SU-DHL-6 (cell line): Measurements from ENCODE around the gene PXDC1.

Experiments
- H2AFZ ChIP-seq: fragments of 200-600 bp; sonication (generic); 2 replicates; pipeline ENCODE4 v1.6.1; 2014; ENCODE audit warnings: low read depth, mild to moderate bottlenecking, moderate library complexity, mixed read lengths, antibody characterized with exemption, low read length; ENCODE audit not compliant: severe bottlenecking
- H3F3A ChIP-seq: fragments of 200-600 bp; shearing (Covaris generic); 2 replicates; pipeline ENCODE4 v1.6.0; 2016; ENCODE audit warnings: antibody characterized with exemption, mild to moderate bottlenecking; ENCODE audit not compliant: insufficient read depth
- H3K27ac ChIP-seq: fragments of 200-600 bp; sonication (generic); 2 replicates; pipeline ENCODE4 v1.5.1; 2016; ENCODE audit warnings: low read depth, mild to moderate bottlenecking, low read length, moderate library complexity, mixed read lengths
- H3K27me3 ChIP-seq: fragments of 200-600 bp; sonication (generic), shearing (Covaris generic); 2 replicates; pipeline ENCODE4 v1.6.0; 2014; ENCODE audit warnings: mild to moderate bottlenecking, low read length
- H3K36me3 ChIP-seq: fragments of 200-600 bp; sonication (generic); 2 replicates; pipeline ENCODE4 v1.6.1; 2014; ENCODE audit warnings: mild to moderate bottlenecking, low read length, mixed read lengths
- H3K4me2 ChIP-seq: fragments of 300-600, 200-600 bp; shearing (Covaris generic), sonication (generic); 2 replicates; pipeline ENCODE4 v1.6.0; 2014; ENCODE audit warnings: low read length, low read depth, mild to moderate bottlenecking; ENCODE audit not compliant: poor library complexity, severe bottlenecking
- H3K4me3 ChIP-seq: fragments of 200-600 bp; sonication (generic); 2 replicates; pipeline ENCODE4 v1.5.1; 2014; ENCODE audit warnings: antibody characterized with exemption, low read length, mild to moderate bottlenecking, mixed read lengths; ENCODE audit not compliant: insufficient read depth, poor library complexity, severe bottlenecking
- H3K79me2 ChIP-seq: fragments of 200-600 bp; sonication (generic); 2 replicates; pipeline ENCODE4 v1.6.1; 2014; ENCODE audit warnings: mild to moderate bottlenecking, low read length, moderate library complexity; ENCODE audit not compliant: insufficient read depth
- H3K9ac ChIP-seq: fragments of 200-600 bp; sonication (generic); 2 replicates; pipeline ENCODE4 v1.7.0; 2014; ENCODE audit warnings: mild to moderate bottlenecking, low read length
- H3K9me2 ChIP-seq: fragments of 200-600 bp; sonication (generic); replicated peaks from 2 replicates; pipeline ENCODE4 v1.6.1; 2014; ENCODE audit warnings: low read length; ENCODE audit not compliant: insufficient read depth
- H3K9me3 ChIP-seq: fragments of 200-600 bp; sonication (generic); 2 replicates; pipeline ENCODE4 v1.6.1; 2014; ENCODE audit warnings: low read length, mixed read lengths; ENCODE audit not compliant: insufficient read depth
- H4K20me1 ChIP-seq: fragments of 200-600 bp; sonication (generic); 2 replicates; pipeline ENCODE4 v1.6.1; 2014; ENCODE audit warnings: low read depth, mild to moderate bottlenecking, antibody characterized with exemption, low read length, moderate library complexity, mixed read lengths
- CTCF ChIP-seq: fragments of 200-600 bp; sonication (generic); IDR thresholded peaks from one replicate; pipeline ENCODE4 v1.5.1; 2017; ENCODE audit warnings: antibody characterized with exemption, mild to moderate bottlenecking, low read length, moderate library complexity; ENCODE audit not compliant: insufficient read depth, poor library complexity, severe bottlenecking
- EZH2phosphoT487 ChIP-seq: fragments of 200-600 bp; sonication (generic), shearing (Covaris generic); conservative IDR thresholded peaks from 2 replicates; pipeline ENCODE4 v1.6.1; 2018; ENCODE audit warnings: mild to moderate bottlenecking, antibody characterized with exemption, low read length, moderate library complexity, mixed read lengths

The PXDC1 gene

GRCh38 chr6:3707751-3708412, 43.6 kb downstream of the PXDC1 start:
- no peak for TF ChIP-seq CTCF
- no peak for TF ChIP-seq EZH2phosphoT487
- no peak overlapping the region for H3K4me3 ChIP-seq
- no peaks in the 10 kb centered on the region for H3K9me3 ChIP-seq
- no peak overlapping the region for H2AFZ ChIP-seq
- H3K27ac ChIP-seq = no peak overlapping the region
- no peaks in the 10 kb centered on the region for H3K36me3 ChIP-seq
- H4K20me1 ChIP-seq = no peaks in the 10 kb centered on the region
- H3K9ac ChIP-seq = no peak overlapping the region
- no peaks in the 10 kb centered on the region for H3K27me3 ChIP-seq
- H3K4me2 ChIP-seq = no peak overlapping the region
- H3F3A ChIP-seq = no peaks in the 10 kb centered on the region
- no peaks in the 10 kb centered on the region for H3K9me2 ChIP-seq
- no peaks in the 10 kb centered on the region for H3K79me2 ChIP-seq

- TF ChIP-seq EZH2phosphoT487 (no peak), CTCF (no peak)
- Histone ChIP-seq H3K9ac (no peak overlapping the region), H3K9me3 (no peaks in the 10 kb centered on the region), H3F3A (no peaks in the 10 kb centered on the region), H3K9me2 (no peaks in the 10 kb centered on the region), H3K4me3 (no peak overlapping the region), H3K79me2 (no peaks in the 10 kb centered on the region), H2AFZ (no peak overlapping the region), H3K27ac (no peak overlapping the region), H3K36me3 (no peaks in the 10 kb centered on the region), H4K20me1 (no peaks in the 10 kb centered on the region), H3K4me2 (no peak overlapping the region), H3K27me3 (no peaks in the 10 kb centered on the region)
These were observed 44.5 kb downstream of the PXDC1 start for GRCh38 chr6:3707024-3707423.

GRCh38 chr6:3706547-3706946, 45.0 kb downstream of the PXDC1 start:
- Histone ChIP-seq H3K9ac (no peak overlapping the region), H3K79me2 (no peaks in the 10 kb centered on the region), H3K4me2 (no peak overlapping the region), H3K4me3 (no peak overlapping the region), H2AFZ (no peak overlapping the region), H4K20me1 (no peaks in the 10 kb centered on the region), H3K9me2 (no peaks in the 10 kb centered on the region), H3K27ac (no peak overlapping the region), H3K9me3 (no peaks in the 10 kb centered on the region), H3F3A (no peaks in the 10 kb centered on the region), H3K27me3 (no peaks in the 10 kb centered on the region), H3K36me3 (no peaks in the 10 kb centered on the region)
- TF ChIP-seq CTCF (no peak), EZH2phosphoT487 (no peak)
